Body of pancreas (tissue), 4 donors: Measurements from ENCODE around the gene CDK19. TPM values are rescaled to one million over a fixed set of nuclear protein-coding genes. Genes with fewer than 3 reads are reported as not detected.
"Not testable (repeated sequence)": the region's sequence is repeated elsewhere in the genome, so short reads cannot be mapped to it uniquely, and the experiment has no call there.

Experiments used
- ATAC-seq: fragments of 150-250 bp; one replicate; pipeline ENCODE4 v1.9.1; 2016
- DNase-seq, 4 donors: peaks; one replicate each; pipeline ENCODE4 v3.0.0-alpha.2; 2019
- H3K27ac ChIP-seq, 4 donors: fragments of 200-600 bp; sonication (generic); 1 replicate in 3 of 4; 2 replicates in 1 of 4; pipeline versions ENCODE4 v1.5.1 to v1.6.1; 2016 to 2019; ENCODE audit warnings: mild to moderate bottlenecking in 1 of 4, mixed read lengths in 1 of 4, moderate library complexity in 1 of 4
- H3K27me3 ChIP-seq, 2 donors: fragments of 200-600 bp; sonication (generic); one replicate each; pipeline ENCODE4 v1.6.0; 2016; ENCODE audit warnings: mild to moderate bottlenecking in 1 of 2
- H3K36me3 ChIP-seq, 2 donors: fragments of 200-600 bp; sonication (generic); replicated peaks in 1 of 2; 2 replicates each; pipeline ENCODE4 v1.5.1; 2016; ENCODE audit warnings: low read depth in 2 of 2; ENCODE audit not compliant: insufficient read depth in 1 of 2
- H3K4me1 ChIP-seq: fragments of 200-600 bp; sonication (generic); one replicate; pipeline ENCODE4 v1.6.0; 2016
- H3K4me3 ChIP-seq, 2 donors: fragments of 200-600 bp; sonication (generic); 1 replicate in 1 of 2; 2 replicates in 1 of 2; pipeline ENCODE4 v1.5.1; 2016 to 2019
- H3K9me3 ChIP-seq, 3 donors: fragments of 200-600 bp; sonication (generic); 1 replicate in 2 of 3; 2 replicates in 1 of 3; pipeline ENCODE4 v1.5.1; 2016
- CTCF ChIP-seq, 7 experiments: fragments of 450-650 bp in 4 of 7; fragments of 200-600 bp in 3 of 7; sonication (generic) in 3 of 7; IDR thresholded peaks; one replicate each; pipeline ENCODE4 v1.5.1; 2016 to 2019; ENCODE audit warnings: antibody characterized with exemption in 7 of 7
- POLR2A ChIP-seq, 3 donors: fragments of 450-650 bp; IDR thresholded peaks; one replicate each; pipeline ENCODE4 v1.6.1; 2016; ENCODE audit warnings: antibody characterized with exemption in 3 of 3, mild to moderate bottlenecking in 2 of 3
- WGBS, 2 donors: methylation state at CpG; one replicate each; pipeline ENCODE4 v1.1.5; 2017; 5-methylcytosine and 5-hydroxymethylcytosine counted together
- intact Hi-C: fragments of 100-400 bp; cut with DNase I; formaldehyde crosslinking; loops from one replicate; pipeline ENCODE4 v1.15.1; 2023
- total RNA-seq, 2 donors: library from RNA; depleted of rRNA; stranded (reverse); fragments of >200 nt; gene quantifications; one replicate each; pipeline ENCODE4 v1.1.0, GENCODE V29; 2016

Gene CDK19
- total RNA-seq, 2 donors from 2014 or later, result 4.0 to 8.0 TPM

- WGBS, 2 donors, result 94 to 100% methylated on average over 1 of the region's 1 CpG
- Histone ChIP-seq H3K27ac (no peak overlapping the region), H3K27me3 (no peaks in the 10 kb centered on the region), H3K36me3 (no peaks in the 10 kb centered on the region), H3K4me1 (peaks cover 12% of the 10 kb centered on the region), H3K9me3 (no peaks in the 10 kb centered on the region), H3K4me3 (no peak overlapping the region)
- TF ChIP-seq CTCF (IDR thresholded peaks at IDR 0.05), result no peak
- no peak for TF ChIP-seq POLR2A (IDR thresholded peaks at IDR 0.05)
- intact Hi-C loops, result no loop called here
- DNase-seq (no peak), ATAC-seq (no peak)
These were observed 70.3 kb downstream of the CDK19 start for GRCh38 chr6:110744991-110745390.

- H3K36me3 ChIP-seq, H3K9me3 ChIP-seq, ATAC-seq, H3K4me3 ChIP-seq, intact Hi-C loops, H3K27ac ChIP-seq, DNase-seq, H3K27me3 ChIP-seq: not testable (repeated sequence)
- peaks cover 12% of the 10 kb centered on the region for H3K4me1 ChIP-seq
- 90 to 95% methylated on average over 9 of the region's 9 CpGs for WGBS, 2 donors
These were observed 72.7 kb downstream of the CDK19 start for GRCh38 chr6:110742552-110742951.

- Histone ChIP-seq H3K9me3 (no peaks in the 10 kb centered on the region), H3K27ac (no peak overlapping the region), H3K36me3 (no peaks in the 10 kb centered on the region), H3K27me3 (no peaks in the 10 kb centered on the region), H3K4me3 (no peak overlapping the region), H3K4me1 (peaks cover 5% of the 10 kb centered on the region)
- TF ChIP-seq POLR2A (IDR thresholded peaks at IDR 0.05), result no peak
- no peak for TF ChIP-seq CTCF (IDR thresholded peaks at IDR 0.05)
- DNase-seq (no peak), ATAC-seq (no peak)
- WGBS, 2 donors, result 96% methylated on average over 3 of the region's 3 CpGs
- intact Hi-C loops, result no loop called here
These were observed 73.8 kb downstream of the CDK19 start for GRCh38 chr6:110741517-110741916.

- ATAC-seq, result peak; percentile 68
- H3K4me3 ChIP-seq, result no peak overlapping the region
- TF ChIP-seq POLR2A (IDR thresholded peaks at IDR 0.05) (no peak), CTCF (IDR thresholded peaks at IDR 0.05) (no peak)
- intact Hi-C loops, result no loop called here
- H3K9me3 ChIP-seq, result no peaks in the 10 kb centered on the region
- 43 to 76% methylated on average over 4 of the region's 4 CpGs for WGBS, 2 donors
- peak overlapping the region in 3 of 4 donors; percentile 48 to 64 (median 49) for H3K27ac ChIP-seq
- H3K36me3 ChIP-seq, result no peaks in the 10 kb centered on the region
- peak in 2 of 4 donors; percentile 9 to 56 for DNase-seq
- no peaks in the 10 kb centered on the region for H3K4me1 ChIP-seq
- no peaks in the 10 kb centered on the region for H3K27me3 ChIP-seq
These were observed 76.3 kb downstream of the CDK19 start for GRCh38 chr6:110738899-110739365.

- intact Hi-C loops, result no loop called here
- WGBS, 2 donors, result 72 to 95% methylated on average over 4 of the region's 4 CpGs
- ATAC-seq, result no peak
- Histone ChIP-seq H3K4me3 (no peak overlapping the region), H3K36me3 (no peaks in the 10 kb centered on the region), H3K4me1 (no peaks in the 10 kb centered on the region), H3K27me3 (no peaks in the 10 kb centered on the region), H3K27ac (no peak overlapping the region), H3K9me3 (no peaks in the 10 kb centered on the region)
- no peak for TF ChIP-seq CTCF (IDR thresholded peaks at IDR 0.05)
- no peak for TF ChIP-seq POLR2A (IDR thresholded peaks at IDR 0.05)
- DNase-seq, result no peak
These were observed 79.6 kb downstream of the CDK19 start for GRCh38 chr6:110735666-110736065.
